Cortex of kidney (tissue), 1 donor: ENCODE measurements around the gene SYT17.
"Not testable (repeated sequence)": the region's sequence is repeated elsewhere in the genome, so short reads cannot be mapped to it uniquely, and the experiment has no call there.

Experiments used
- DNase-seq: peaks from one replicate; lab custom pipeline; 2025; lab: John Stamatoyannopoulos, UW

The SYT17 gene

GRCh38 chr16:19174478-19174877 is 6.4 kb downstream of the SYT17 start:
- no peak for DNase-seq

GRCh38 chr16:19175492-19176262 is 7.6 kb downstream of the SYT17 start:
- no peak for DNase-seq

DNA sequence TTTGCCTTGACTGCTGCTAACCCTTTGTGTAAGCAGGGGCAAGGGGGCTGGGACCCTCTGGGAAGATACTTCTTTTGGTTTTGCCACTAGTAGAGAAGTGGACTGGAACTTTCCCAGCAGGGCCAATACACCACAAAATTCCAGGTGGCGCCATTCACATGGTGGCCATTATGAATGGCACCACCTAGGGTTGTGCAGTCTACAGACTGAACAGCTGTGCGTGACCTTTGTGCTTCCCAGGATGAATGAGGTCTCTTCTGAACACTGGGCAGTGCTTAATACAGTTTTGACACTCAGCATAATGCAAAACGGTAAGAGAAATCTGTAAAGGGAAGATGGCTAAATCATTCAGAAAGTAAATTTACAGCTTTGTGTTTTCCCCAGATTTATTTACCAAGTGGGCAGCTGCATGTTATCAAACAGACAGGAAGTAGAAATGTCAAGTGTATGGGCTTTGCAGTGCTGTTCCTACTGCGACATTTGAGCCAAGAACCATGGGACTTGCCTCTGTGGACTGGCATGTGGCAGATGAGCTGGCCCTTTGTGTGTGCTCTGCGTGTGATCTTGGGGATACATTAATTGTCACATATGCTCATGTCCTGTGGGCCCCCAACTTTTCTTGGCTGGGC is 9.2 kb downstream of the SYT17 start:
- DNase-seq: no peak

DNA sequence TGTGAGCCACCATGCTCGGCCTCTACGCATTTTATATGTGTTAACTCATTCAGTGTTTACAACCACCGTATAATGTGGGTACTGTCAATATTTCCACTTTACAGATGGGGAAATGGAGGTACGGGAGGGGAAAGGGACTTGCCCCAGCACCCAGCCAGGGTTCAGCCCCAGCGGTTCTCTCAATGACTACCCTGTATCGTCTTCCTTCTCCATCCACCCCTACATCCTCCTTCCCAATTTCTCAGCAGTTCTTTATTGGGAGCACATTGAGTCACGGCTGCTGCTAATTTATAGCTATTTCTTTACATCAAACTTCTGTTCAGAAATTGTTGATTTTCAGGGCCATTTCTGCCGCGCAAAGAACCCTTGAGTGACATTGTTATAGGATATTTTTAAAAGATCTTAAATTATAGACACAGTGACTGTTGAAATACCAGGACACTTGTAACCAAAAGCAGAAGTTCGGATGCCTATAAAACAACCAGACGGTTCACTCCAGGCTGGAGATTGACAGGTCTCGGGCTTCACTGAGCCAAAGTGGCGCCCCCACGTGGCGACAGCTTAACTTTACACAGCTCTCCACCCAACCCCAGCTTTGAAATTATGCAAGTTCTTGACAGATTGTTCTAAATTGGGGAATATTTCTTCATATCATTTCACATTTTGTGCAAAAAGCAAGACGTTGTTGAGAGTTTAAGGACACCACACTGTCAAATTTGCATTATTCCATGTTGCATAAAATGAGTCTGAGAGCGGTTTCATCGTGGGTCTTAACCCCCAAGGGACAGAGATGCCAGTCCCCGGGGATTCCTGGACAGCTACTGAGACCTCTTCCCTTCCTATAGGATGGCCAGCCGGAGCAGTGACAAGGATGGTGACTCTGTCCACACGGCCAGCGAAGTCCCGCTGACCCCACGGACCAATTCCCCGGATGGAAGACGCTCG is 11.8 kb downstream of the SYT17 start:
- DNase-seq: no peak

- DNase-seq: no peak
Measured at GRCh38 chr16:19180741-19181140, 12.7 kb downstream of the SYT17 start.

- no peak for DNase-seq
Measured at GRCh38 chr16:19182481-19182880, 14.4 kb downstream of the SYT17 start.

DNA sequence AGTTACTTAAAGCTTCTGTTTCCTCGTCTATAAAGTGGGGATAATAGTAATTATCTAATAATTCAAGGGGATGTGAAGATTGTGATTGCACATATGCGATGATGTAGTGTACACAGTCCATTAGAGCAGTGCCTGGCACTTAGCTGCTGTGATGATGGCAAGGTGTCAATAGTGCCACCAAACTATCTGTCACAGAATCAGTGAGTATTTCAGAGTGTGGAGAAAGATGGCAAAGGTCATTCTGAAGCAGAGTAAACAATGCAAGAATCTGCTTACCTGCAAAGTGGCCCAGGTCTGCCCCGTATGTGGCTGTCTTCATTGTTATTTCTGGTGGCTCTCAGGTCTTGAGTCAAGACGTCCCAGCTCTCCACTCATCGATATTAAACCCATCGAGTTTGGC is 15.1 kb downstream of the SYT17 start:
- no peak for DNase-seq

- DNase-seq: no peak
Measured at GRCh38 chr16:19184823-19185509, 16.9 kb downstream of the SYT17 start.

- no peak for DNase-seq
Measured at GRCh38 chr16:19185510-19185851, 17.4 kb downstream of the SYT17 start.

DNA sequence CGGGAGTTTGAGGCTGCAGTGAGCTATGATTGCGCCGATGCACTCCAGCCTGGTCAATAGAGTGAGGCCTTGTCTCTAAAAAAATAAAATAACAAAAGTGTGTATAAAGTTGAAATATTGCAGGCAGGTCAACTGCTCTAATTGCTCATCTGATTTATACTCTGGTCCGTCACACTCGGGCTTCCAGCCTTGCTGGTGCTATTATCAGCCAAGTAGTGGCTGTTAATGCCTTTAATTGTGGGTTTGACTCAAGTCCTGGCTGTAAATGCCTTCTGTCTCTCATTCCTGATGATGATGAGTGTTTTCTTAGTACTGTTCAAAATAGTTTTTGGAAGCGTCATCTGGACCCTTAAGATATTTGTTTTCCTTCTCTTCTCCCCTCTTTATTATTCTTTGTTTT is 18.4 kb downstream of the SYT17 start:
- DNase-seq: no peak

DNA sequence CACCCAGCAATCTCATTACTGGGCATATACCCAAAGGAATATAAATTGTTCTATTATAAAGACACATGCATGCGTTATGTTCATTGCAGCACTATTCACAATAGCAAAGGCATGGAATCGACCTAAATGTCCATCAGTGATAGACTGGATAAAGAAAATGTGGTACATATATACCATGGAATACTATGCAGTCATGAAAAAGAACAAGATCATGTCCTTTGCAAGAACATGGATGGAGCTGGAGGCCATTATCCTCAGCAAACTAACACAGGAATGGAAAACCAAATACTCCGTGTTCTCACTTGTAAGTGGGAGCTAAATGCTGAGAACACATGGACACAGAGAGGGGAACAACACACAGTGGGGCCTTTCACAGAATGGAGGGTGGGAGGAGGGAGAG is 19.9 kb downstream of the SYT17 start:
- DNase-seq: not testable (repeated sequence)

- DNase-seq: no peak
Measured at GRCh38 chr16:19188406-19188805, 20.4 kb downstream of the SYT17 start.

DNA sequence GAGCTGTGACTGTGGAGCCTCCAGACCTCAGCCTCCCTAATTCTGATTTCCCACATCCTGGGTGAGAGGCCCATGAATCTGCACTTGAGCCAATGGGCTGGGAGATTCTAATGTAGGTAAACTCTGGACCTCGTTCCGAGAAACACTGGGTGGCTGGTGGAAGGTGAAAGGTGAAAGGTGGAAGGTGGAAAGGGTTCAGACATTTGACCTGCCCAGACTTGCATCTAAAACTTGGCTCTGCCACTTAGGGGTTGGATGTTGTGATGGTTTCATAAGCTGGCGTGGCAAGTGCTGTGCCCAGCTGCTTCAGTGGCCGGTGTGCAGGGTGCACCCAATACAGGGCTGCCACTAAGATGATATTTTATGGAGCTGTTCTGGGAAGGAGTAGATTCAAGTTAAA is 24.8 kb downstream of the SYT17 start:
- DNase-seq: no peak

- DNase-seq: no peak
Measured at GRCh38 chr16:19196871-19197270, 28.8 kb downstream of the SYT17 start.

- no peak for DNase-seq
Measured at GRCh38 chr16:19203374-19203966, 35.4 kb downstream of the SYT17 start.

GRCh38 chr16:19210280-19210924 is 42.4 kb downstream of the SYT17 start:
- no peak for DNase-seq

DNA sequence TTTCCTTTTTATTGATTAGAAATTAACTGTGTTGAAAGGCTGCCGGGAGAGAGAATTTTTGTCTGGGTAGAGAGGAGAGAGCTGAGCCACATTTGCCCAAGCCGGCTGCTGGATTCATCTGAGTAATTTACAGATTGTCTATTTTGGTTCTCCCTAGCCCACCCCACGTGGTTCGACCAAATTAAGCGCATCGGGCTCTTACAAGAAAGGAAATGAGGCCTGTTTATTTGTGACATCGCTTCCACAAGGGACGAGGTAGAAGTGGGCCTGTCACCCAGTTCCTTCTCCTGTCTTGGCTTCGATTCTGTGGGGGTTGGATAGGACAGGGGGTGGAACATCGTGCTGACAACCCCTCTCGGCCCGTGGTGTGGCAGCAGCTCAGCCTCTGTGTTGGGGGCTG is 42.9 kb downstream of the SYT17 start:
- no peak for DNase-seq

GRCh38 chr16:19212059-19212458 is 44.0 kb downstream of the SYT17 start:
- DNase-seq: no peak

DNA sequence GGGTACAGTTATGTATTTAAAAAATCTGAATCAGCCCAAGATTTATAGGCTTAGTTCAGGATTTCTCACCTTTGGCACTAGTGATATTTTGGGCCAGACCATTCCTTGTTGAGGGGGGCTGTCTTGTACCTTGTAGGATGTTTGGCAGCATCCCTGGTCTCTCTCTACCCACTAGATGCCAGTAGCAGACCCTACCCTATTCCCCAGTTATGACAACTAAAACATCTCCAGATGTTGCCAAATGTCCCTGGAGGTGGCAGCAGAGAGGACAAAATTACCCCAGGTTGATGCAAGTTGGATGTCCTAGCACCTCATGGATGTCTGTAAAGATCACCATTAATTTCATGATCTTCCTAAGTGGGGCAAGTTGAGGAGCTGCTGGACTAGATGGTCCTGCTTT is 45.8 kb downstream of the SYT17 start:
- DNase-seq: no peak

DNA sequence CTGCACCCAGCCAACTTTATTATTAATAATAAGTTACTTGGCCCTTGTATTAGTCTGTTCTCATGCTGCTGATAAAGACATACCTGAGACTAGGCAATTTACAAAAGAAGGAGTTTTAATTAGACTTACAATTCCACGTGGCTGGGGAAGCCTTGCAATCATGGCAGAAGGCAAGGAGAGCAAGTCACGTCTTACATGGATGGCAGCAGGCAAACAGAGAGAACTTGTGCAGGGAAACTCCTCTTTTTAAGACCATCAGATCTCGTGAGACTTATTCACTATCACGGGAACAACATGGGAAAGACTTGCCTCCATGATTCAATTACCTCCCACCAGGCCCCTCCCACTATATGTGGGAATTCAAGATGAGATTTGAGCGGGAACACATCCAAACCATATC is 47.7 kb downstream of the SYT17 start:
- DNase-seq: no peak

GRCh38 chr16:19218581-19218980 is 50.5 kb downstream of the SYT17 start:
- DNase-seq: no peak
